Memory B cell (primary cell): ENCODE measurements around the gene RREB1.

Experiments used
- ATAC-seq: fragments of 150-1000 bp; cut with Tn5 transposase; 2 replicates; pipeline ENCODE4 v1.10.0; 2021; ENCODE audit warnings: low read depth, mild to moderate bottlenecking, moderate library complexity
- DNase-seq, 2 donors: peaks; one replicate each; pipeline ENCODE4 v3.0.0; 2022; ENCODE audit warnings: low spot score in 2 of 2
- H3K27ac Mint-ChIP-seq: one replicate; pipeline ENCODE4 v1.8.0; 2022; ENCODE audit warnings: mild to moderate bottlenecking, moderate library complexity, mixed read lengths
- H3K27me3 Mint-ChIP-seq: one replicate; pipeline ENCODE4 v1.8.0; 2022; ENCODE audit warnings: mixed read lengths
- H3K36me3 Mint-ChIP-seq: one replicate; pipeline ENCODE4 v1.8.0; 2022; ENCODE audit warnings: mild to moderate bottlenecking, mixed read lengths
- H3K4me1 Mint-ChIP-seq: one replicate; pipeline ENCODE4 v1.8.0; 2022; ENCODE audit warnings: mixed read lengths
- H3K4me3 Mint-ChIP-seq: one replicate; pipeline ENCODE4 v1.8.0; 2022; ENCODE audit warnings: mild to moderate bottlenecking, moderate library complexity, mixed read lengths
- H3K9me3 Mint-ChIP-seq: one replicate; pipeline ENCODE4 v1.8.0; 2022; ENCODE audit warnings: mixed read lengths

RREB1 gene

DNA sequence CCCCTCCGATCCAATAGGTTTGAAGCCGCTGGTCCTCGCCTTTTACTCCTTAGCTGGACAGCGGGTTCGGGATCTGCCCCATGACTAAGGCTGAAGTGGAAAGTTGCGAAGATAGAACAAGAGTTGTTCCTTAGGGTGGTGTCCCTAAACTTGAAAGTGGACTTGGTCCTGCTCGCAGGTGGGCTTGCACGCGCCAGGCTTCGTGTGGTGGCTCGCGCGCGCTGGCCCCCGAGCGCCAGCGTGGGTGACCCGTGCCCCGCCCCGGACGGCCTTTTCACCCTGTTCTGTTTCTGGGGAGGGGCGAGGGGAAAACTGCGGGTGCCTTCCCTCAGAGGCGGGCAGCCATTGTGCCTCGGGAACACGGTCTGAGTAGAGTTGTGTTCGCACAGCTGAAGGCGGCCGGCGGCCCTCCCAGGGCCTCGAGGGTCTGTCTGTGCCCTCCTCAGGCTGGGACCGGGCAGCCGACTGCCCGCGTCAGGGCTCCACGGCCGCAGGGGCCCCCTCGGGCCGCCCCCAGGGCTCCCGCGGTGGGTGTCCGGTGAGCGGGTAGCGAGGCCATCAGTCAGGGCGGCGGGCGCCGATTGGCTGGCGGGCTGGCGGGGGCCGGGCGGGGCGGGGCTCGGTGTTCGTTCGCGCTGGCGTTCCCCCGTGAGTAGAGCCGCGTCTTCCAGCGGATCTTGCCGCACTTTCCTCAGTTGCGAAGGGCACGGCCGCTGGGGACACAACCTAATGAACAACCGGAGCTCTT is 33.0 kb downstream of the RREB1 start:
- Mint-ChIP-seq H3K27me3 (no peaks in the 10 kb centered on the region), H3K4me1 (peaks cover 38% of the 10 kb centered on the region), H3K9me3 (no peaks in the 10 kb centered on the region), H3K36me3 (no peaks in the 10 kb centered on the region), H3K27ac (peak overlapping the region; percentile 98), H3K4me3 (peak overlapping the region; percentile 87)
- ATAC-seq (peak; percentile 74), DNase-seq (peak; percentile 61 to 81)

DNA sequence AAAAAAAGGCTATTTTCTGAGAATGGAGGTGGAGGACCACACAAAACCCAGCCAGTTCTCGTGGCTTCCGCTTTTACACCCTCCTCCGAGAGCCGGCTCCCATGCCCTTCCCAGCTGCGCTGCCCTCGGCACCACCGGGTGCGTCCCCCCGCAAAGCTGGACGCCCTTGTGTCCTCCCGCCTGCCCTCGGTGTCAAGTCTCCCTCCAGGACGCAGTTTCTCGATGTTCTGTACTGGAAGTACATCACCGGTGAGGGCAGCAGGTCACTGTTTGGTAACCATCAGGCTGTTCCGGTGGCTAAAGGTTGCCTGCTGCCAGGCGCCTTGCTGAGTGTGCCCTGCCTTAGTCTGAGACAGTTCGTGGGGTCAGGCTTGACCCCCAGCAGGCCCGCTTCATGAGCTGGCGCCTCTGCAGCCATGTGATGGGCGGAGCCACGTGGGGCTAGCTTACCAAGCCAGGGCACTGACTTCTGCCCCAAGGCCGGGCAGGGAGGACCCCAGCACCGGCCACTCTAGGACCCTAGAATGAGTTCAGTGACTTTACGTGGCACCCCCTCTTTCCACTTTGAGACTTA is 34.6 kb downstream of the RREB1 start:
- no peak for ATAC-seq
- Mint-ChIP-seq H3K9me3 (no peaks in the 10 kb centered on the region), H3K27me3 (no peaks in the 10 kb centered on the region), H3K4me3 (peak overlapping the region; percentile 9), H3K4me1 (peaks cover 46% of the 10 kb centered on the region), H3K36me3 (no peaks in the 10 kb centered on the region), H3K27ac (peak overlapping the region; percentile 40)
- DNase-seq = no peak

DNA sequence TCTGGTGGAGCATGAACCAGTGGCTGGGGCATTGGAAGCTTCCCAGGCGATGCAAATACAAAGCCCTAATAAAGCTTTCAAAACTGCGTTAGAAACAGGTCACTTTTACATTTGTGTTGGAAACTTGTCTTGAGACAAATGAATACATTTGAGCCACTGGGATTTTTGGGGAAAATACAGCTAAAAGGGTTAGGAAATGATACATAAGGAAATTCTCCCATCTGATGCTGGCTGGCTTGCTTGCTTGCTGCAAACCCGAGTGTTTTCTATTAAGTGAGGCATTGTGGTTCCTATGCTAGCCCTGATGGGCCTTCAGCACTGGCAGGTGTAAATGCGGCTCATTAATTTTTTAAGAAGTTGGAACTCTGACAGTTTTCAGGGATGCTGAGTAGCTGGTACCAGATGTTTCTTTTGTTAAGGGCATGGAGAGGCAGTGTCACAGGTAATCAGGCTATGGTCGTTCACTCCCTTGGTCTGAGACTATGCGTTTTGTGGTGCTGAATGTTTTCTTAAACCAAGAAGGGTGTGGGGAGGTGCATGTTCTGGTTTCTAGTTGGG is 35.2 kb downstream of the RREB1 start:
- Mint-ChIP-seq H3K36me3 (no peaks in the 10 kb centered on the region), H3K4me1 (peaks cover 47% of the 10 kb centered on the region), H3K9me3 (no peaks in the 10 kb centered on the region), H3K27me3 (no peaks in the 10 kb centered on the region), H3K27ac (peak overlapping the region; percentile 40), H3K4me3 (peak overlapping the region; percentile 34)
- DNase-seq (no peak), ATAC-seq (no peak)

DNA sequence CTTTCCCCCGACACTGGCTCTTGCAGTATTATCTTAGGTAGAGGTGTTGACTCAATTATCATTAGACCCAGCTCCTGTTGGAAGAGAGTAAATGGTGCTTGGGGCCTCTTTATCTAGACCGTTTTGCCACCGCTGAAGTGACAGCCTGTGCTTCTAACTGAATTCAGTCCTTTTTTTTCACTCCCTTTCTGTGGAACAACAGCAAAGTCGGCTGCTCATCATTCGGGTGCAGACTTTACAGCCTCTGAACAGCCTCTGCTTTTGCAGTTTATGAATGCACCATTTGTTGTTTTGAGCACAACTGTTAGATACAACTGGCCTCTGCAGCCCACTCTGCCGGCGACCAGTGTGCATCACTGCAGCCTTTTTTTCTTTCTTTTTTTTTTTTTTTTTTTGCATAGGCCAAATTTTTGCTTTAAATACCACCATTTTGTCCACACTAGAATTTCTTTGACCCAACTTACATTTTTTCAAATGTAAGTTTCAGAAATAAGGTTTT is 35.8 kb downstream of the RREB1 start:
- Mint-ChIP-seq H3K27ac (peak overlapping the region; percentile 40), H3K4me3 (no peak overlapping the region)
- ATAC-seq = no peak

DNA sequence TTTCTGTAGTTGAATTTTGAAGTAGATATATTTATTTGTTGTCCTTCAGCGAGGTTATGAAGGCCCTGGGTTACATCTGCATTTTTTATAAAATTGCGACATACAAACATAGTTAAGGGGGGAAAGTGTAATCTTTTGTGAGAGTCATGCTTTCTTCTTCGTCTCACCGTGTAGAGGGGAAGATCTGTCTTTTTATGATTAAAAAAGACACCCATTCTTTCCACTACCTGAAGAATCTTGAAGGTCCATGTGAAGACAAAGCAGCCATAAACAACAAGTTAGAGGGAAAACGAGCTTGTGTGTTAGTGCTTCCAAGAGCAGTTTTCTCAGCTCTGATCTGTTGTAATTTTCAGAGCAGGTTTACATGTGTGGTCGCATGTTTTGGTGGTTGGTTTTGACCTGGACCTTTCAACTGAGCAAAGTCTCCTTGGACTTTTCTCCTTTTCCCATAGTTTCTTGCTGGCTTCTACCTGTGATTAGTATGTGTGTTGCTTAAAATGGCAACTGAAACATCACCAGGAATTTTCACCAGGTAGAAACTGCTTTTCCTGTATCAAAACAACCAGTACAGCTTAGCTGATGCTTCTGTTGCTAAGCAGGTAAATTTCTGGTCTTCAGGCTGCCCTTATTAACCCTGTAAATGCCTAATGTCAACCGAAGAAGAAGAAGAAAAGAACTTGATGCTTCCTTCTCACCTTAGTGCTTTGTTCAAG is 37.3 kb downstream of the RREB1 start:
- ATAC-seq = no peak
- no peaks in the 10 kb centered on the region for H3K36me3 Mint-ChIP-seq
- H3K9me3 Mint-ChIP-seq = no peaks in the 10 kb centered on the region
- H3K4me3 Mint-ChIP-seq = peak overlapping the region; percentile 8
- peaks cover 44% of the 10 kb centered on the region for H3K4me1 Mint-ChIP-seq
- no peak for DNase-seq
- no peaks in the 10 kb centered on the region for H3K27me3 Mint-ChIP-seq
- peak overlapping the region; percentile 45 for H3K27ac Mint-ChIP-seq

More for the DNA sequence above, 35.8 kb downstream of the RREB1 start:
- no peaks in the 10 kb centered on the region for H3K27me3 Mint-ChIP-seq
- DNase-seq = no peak
- H3K9me3 Mint-ChIP-seq = no peaks in the 10 kb centered on the region
- peaks cover 49% of the 10 kb centered on the region for H3K4me1 Mint-ChIP-seq
- no peaks in the 10 kb centered on the region for H3K36me3 Mint-ChIP-seq

DNA sequence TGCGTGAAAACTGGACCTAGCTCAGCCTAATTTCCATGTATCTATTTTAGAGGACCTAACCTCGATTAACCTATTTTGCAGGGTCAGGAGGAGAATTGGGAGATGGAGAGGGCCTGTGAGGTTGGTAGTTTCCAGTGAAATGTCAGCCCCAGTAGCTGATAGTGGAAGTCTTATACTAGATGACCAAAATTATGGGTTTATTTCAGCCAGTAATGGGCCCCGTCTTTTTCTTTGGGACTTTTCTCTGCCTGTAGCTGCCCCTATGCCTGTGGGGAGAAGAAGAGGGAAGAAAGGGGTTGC is 37.8 kb downstream of the RREB1 start:
- H3K36me3 Mint-ChIP-seq = no peaks in the 10 kb centered on the region
- no peaks in the 10 kb centered on the region for H3K27me3 Mint-ChIP-seq
- peak overlapping the region; percentile 45 for H3K27ac Mint-ChIP-seq
- DNase-seq (no peak), ATAC-seq (no peak)
- H3K9me3 Mint-ChIP-seq = no peaks in the 10 kb centered on the region
- H3K4me1 Mint-ChIP-seq = peaks cover 47% of the 10 kb centered on the region
- no peak overlapping the region for H3K4me3 Mint-ChIP-seq

DNA sequence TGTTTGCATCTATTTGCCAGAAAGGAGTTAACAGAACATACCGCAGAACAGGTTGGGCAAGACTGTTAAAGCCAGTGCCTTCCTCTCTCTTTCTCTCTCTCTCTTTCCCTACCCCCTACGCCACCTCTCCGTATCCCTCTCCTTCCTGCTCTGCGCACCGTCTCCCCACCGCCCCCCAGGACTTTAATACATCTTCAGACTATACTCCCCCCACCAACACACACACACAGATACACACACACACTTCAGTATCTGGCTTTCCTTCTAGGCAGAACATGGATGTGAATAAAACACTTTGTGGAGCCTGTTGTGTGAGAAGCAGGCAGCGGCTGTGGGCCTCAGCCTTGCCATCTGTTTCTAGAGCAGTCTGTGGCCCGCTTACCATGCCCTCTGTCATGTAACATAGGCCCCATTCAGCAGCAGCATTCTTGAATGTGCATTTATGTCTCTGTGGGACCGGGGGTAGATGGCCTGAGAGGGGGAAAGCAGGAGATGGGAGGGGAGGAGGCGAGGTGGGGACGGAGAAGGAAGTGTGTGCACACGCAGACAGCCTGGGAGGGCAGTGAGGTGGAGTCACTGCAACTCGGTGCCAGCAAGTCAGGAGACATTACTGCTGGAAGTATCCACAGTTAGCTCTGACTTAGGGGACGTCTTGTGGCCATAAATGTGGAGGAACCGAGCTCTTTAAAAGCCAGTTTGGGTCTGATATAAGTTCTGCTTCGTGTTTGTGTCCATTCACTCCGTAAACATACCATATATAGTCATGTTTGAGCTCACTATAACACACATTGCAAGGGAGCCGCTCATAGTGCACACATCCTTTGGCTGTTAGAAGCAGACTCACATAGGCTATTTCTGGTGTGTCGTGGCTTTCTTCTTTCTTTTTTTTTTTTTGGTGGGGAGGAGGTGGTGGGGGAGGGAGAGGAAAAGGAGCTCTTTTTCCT is 38.4 kb downstream of the RREB1 start:
- no peaks in the 10 kb centered on the region for H3K9me3 Mint-ChIP-seq
- peak overlapping the region; percentile 74 for H3K27ac Mint-ChIP-seq
- ATAC-seq (peak; percentile 48), DNase-seq (no peak)
- H3K4me1 Mint-ChIP-seq = peaks cover 50% of the 10 kb centered on the region
- no peaks in the 10 kb centered on the region for H3K36me3 Mint-ChIP-seq
- H3K27me3 Mint-ChIP-seq = no peaks in the 10 kb centered on the region
- H3K4me3 Mint-ChIP-seq = peak overlapping the region; percentile 69

DNA sequence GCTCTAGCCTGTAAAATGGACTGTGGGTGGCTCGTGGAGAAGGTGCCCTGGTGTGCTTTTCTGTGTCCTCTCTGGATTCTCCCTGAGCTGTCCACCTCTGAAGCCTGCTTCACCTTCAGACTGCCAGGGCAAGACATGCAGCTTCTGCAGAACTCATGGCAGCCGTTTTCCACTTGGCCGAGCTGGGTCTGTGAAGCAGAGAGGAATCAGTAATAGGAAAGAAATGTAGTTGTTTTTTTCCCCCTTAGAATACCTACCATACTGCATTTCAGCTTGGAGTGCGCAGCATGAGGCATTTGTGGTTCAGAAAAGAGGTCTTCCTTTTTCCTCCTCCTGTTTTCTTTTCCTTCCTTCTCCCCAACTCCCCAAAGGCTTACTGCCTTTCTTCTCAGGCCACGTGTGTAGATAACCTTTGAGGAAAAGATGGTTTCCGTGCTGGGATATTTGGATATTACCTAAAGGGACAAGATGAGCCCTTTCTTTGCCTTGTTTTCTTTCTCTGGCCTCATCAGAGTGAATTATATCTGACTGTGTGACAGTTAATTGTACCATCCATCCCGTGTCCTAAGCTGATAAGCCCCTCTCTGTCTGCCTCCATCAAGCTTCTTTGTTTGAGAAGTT is 39.4 kb downstream of the RREB1 start:
- H3K36me3 Mint-ChIP-seq = no peaks in the 10 kb centered on the region
- H3K4me3 Mint-ChIP-seq = peak overlapping the region; percentile 69
- H3K27ac Mint-ChIP-seq = peak overlapping the region; percentile 74
- no peak for DNase-seq
- peaks cover 51% of the 10 kb centered on the region for H3K4me1 Mint-ChIP-seq
- no peaks in the 10 kb centered on the region for H3K27me3 Mint-ChIP-seq
- no peaks in the 10 kb centered on the region for H3K9me3 Mint-ChIP-seq
- ATAC-seq = no peak

DNA sequence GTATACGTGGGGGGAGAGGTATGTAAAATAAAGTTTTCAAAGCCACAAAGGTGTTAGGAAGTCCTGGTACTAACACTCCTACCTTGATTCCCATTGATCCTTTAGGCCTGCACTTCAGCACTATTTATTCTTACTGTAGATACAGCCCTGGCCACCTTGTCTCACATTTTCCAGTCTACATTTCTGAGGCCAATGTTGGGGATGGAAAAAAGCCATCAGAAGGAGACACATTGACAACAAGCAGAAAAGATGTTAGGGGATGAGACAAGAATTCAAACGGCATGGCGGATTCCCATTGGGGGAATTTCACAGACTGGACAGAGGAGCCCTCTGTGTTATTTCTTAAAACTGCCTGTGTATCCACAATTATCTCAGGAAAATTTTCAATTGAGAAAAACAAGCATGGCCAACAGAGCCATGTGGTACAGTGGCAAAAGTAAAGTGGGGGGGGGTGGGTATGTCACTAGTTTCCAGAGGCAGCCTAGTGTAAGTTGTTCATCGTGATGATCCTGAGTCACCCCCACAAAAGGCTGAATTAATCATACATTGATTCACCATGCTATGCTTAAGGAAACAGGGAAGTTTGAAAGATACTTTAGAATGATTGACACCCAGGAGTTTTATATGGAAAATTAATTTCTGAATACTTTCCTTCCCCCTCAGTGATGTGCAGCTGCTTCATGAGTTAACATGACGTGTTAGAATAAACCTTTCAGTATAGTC is 40.5 kb downstream of the RREB1 start:
- Mint-ChIP-seq H3K4me1 (peaks cover 50% of the 10 kb centered on the region), H3K27ac (no peak overlapping the region), H3K27me3 (no peaks in the 10 kb centered on the region), H3K36me3 (no peaks in the 10 kb centered on the region), H3K4me3 (no peak overlapping the region), H3K9me3 (no peaks in the 10 kb centered on the region)
- no peak for DNase-seq
- no peak for ATAC-seq

DNA sequence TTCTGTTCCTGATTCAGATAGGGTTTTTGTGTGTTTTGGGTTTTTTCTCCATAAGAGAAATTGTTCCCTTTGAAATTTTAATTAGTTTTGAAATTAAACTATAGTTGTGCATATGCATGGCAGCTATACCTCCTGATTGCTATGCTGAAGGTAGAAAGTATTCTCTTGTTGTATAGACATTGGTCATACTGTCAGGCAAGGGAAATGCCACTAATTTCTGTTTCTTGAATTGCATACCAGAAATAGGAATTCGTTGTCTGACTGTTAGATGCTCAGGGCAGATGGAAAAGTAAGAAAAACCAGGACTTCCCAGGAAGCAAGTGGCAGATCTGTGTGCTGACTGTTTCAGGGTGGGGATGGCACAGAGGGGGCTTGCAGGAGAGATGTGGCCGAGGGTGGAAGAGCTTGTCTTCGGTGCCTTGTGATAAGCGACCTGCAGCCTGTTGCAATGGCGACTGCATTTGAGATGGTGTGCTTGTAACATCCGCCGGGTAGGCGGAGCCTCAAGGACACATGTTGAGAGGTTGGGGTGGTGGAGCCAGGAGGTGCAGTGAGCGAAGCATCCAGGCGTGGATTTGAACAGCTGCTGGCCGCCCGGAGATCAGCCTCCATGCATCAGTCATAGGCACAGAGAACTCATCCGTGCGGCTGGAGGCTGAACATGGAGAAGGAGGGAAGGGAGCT is 42.8 kb downstream of the RREB1 start:
- no peaks in the 10 kb centered on the region for H3K27me3 Mint-ChIP-seq
- H3K4me3 Mint-ChIP-seq = no peak overlapping the region
- peak overlapping the region; percentile 67 for H3K27ac Mint-ChIP-seq
- DNase-seq (no peak), ATAC-seq (no peak)
- no peaks in the 10 kb centered on the region for H3K9me3 Mint-ChIP-seq
- peaks cover 63% of the 10 kb centered on the region for H3K4me1 Mint-ChIP-seq
- no peaks in the 10 kb centered on the region for H3K36me3 Mint-ChIP-seq

DNA sequence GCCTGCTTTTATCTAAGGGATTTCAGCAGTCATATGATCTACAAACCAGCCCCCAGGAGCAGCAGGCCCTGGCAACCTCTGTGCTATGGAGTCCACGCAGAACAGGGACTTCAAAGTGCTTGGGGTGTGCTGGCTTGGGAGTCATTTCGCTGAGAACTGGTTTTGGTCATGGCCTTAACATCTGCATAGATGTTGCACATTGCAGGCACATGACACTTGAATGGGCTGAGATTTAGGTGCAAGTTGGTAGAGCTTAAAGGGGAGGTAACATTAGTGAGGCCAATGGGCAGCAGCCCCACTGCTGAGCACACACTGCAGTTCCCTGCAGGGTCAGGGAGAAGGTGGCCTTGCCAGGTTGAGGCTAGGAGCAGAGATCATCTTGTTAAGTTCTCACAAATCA is 43.6 kb downstream of the RREB1 start:
- DNase-seq (no peak), ATAC-seq (no peak)
- Mint-ChIP-seq H3K36me3 (no peaks in the 10 kb centered on the region), H3K27ac (peak overlapping the region; percentile 13), H3K27me3 (no peaks in the 10 kb centered on the region), H3K4me1 (peaks cover 63% of the 10 kb centered on the region), H3K4me3 (no peak overlapping the region), H3K9me3 (no peaks in the 10 kb centered on the region)

DNA sequence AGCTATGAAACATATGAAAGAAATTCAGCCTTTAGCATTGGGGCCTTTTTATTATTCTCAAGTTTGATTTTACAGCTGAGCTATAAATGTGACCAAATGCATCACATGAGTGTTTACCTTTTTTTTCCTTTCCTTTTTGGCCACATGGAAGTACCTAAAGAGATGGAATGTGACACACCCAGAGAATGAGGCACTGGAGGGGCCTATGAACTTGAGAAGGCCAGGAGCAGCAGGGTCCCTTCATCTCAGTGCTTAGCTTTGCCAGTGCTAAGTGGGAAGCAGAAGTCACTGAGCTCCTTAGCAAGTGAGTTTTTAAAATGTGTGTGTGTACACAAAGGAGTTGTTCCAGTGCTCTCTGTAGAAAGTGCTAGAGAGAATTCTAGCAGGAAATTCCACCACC is 44.7 kb downstream of the RREB1 start:
- no peak for ATAC-seq
- Mint-ChIP-seq H3K27ac (peak overlapping the region; percentile 94), H3K27me3 (no peaks in the 10 kb centered on the region), H3K36me3 (no peaks in the 10 kb centered on the region), H3K9me3 (no peaks in the 10 kb centered on the region), H3K4me3 (no peak overlapping the region), H3K4me1 (peaks cover 59% of the 10 kb centered on the region)
- no peak for DNase-seq
